GM21360 (cell line): ENCODE measurements around the gene CSRP2.

Experiments
- ATAC-seq: cut with Tn5 transposase; IDR thresholded peaks from one replicate; pipeline ENCODE4 v1.9.1; 2021; ENCODE audit warnings: mild to moderate bottlenecking, moderate library complexity; ENCODE audit not compliant: unreplicated experiment

The CSRP2 gene

GRCh38 chr12:76864791-76865400, 13.9 kb downstream of the CSRP2 start:
- peak; percentile 53 for ATAC-seq

GRCh38 chr12:76863837-76864236, 15.0 kb downstream of the CSRP2 start:
- ATAC-seq = no peak

- no peak for ATAC-seq
Measured at GRCh38 chr12:76863005-76863670, 15.7 kb downstream of the CSRP2 start.

- no peak for ATAC-seq
Measured at GRCh38 chr12:76860256-76860655, 18.6 kb downstream of the CSRP2 start.

- no peak for ATAC-seq
Measured at GRCh38 chr12:76859611-76860010, 19.2 kb downstream of the CSRP2 start.

- ATAC-seq = no peak
Measured at GRCh38 chr12:76856018-76856644, 22.7 kb downstream of the CSRP2 start.

GRCh38 chr12:76855271-76855670, 23.5 kb downstream of the CSRP2 start:
- ATAC-seq = no peak

GRCh38 chr12:76852106-76852505, 26.7 kb downstream of the CSRP2 start:
- ATAC-seq = no peak

- ATAC-seq = no peak
Measured at GRCh38 chr12:76848132-76848531, 30.7 kb downstream of the CSRP2 start.

GRCh38 chr12:76847260-76847659, 31.6 kb downstream of the CSRP2 start:
- no peak for ATAC-seq

- ATAC-seq = no peak
Measured at GRCh38 chr12:76836633-76837032, 42.2 kb downstream of the CSRP2 start.

GRCh38 chr12:76830436-76830835, 48.4 kb downstream of the CSRP2 start:
- ATAC-seq = no peak

- ATAC-seq = no peak
Measured at GRCh38 chr12:76820888-76821482, 57.8 kb downstream of the CSRP2 start.

- no peak for ATAC-seq
Measured at GRCh38 chr12:76813972-76814371, 64.8 kb downstream of the CSRP2 start.

- no peak for ATAC-seq
Measured at GRCh38 chr12:76813265-76813664, 65.6 kb downstream of the CSRP2 start.

- ATAC-seq = no peak
Measured at GRCh38 chr12:76811976-76812375, 66.8 kb downstream of the CSRP2 start.

- ATAC-seq = no peak
Measured at GRCh38 chr12:76810671-76811419, 68.0 kb downstream of the CSRP2 start.
